AG09309 (cell line): ENCODE measurements around the gene SLC25A27.
A peak's percentile ranks its signal among the peaks of the same experiment; 100 is the strongest.

ENCODE experiments used
- DNase-seq: peaks from one replicate; pipeline ENCODE4 v3.0.0-alpha.2; 2010; ENCODE audit warnings: low read depth
- H3K4me3 ChIP-seq: 2 replicates; pipeline ENCODE4 v1.5.1; 2011; ENCODE audit warnings: mild to moderate bottlenecking, low read depth, low read length, moderate library complexity; ENCODE audit not compliant: control insufficient read depth
- CTCF ChIP-seq: IDR thresholded peaks from 2 replicates; pipeline ENCODE4 v1.5.1; 2011; ENCODE audit warnings: mild to moderate bottlenecking, low read depth, low read length, inconsistent platforms; ENCODE audit not compliant: insufficient read depth, control insufficient read depth; ENCODE audit errors: missing control alignments

Gene SLC25A27

DNA sequence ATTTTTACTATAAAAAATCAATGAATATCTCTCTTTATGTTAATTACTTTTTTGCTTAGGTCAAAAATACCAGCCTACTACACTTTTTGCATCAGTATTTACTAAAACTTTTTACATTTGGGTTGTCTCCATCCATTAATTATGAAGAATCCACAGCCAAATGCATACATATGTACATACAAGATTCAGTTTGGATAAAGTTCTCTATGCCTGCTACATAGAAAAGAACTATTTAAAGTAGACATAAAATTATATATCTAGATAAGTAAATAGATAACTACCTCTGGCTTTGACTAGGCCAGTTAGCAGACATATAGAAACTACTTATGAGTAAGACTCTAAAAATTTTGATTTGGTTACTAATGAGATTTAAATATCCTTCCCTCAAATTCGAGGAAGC is 47.2 kb downstream of the SLC25A27 start:
- H3K4me3 ChIP-seq = no peak overlapping the region
- no peak for DNase-seq
- no peak for TF ChIP-seq CTCF

DNA sequence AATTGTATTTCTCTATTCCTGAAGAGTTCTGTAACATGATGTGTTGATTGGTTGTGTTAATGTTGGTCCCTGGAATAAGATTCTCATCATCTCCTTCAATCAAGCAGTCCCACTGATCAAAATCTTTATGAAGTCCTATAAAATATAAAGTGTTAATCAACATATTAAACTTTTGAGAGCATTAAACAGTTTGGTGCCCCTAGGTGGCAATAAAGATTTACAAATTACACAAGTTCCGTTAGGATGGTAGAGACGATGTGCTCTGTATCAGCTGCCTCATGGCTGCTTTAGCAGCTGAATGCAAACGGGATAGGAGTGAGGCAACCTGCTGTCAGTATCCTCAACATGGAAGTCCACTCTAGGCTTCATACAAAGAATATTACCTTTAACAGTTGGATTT is 51.8 kb downstream of the SLC25A27 start:
- no peak for DNase-seq
- TF ChIP-seq CTCF = peak; percentile 3
- no peak overlapping the region for H3K4me3 ChIP-seq

DNA sequence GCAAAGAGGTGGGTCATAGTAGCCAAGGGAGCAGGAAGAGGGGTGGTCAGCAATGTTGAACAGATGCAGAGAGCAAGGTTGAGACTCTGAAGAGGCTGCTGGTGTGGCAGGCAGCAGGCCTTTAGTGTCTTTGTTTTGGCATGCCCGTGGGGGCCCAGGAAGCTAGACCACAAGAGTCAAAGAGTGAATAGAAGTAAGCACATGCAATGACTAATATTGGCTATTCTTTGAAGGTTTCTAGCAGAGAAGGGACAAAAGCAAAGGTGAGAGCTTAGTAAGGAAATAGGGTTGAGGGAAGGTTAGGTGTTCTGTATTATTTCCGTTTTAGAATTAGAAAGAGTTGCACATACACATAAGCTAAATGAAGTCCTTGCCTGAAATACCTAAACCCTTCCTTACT is 53.7 kb downstream of the SLC25A27 start:
- TF ChIP-seq CTCF = no peak
- no peak for DNase-seq
- H3K4me3 ChIP-seq = no peak overlapping the region

DNA sequence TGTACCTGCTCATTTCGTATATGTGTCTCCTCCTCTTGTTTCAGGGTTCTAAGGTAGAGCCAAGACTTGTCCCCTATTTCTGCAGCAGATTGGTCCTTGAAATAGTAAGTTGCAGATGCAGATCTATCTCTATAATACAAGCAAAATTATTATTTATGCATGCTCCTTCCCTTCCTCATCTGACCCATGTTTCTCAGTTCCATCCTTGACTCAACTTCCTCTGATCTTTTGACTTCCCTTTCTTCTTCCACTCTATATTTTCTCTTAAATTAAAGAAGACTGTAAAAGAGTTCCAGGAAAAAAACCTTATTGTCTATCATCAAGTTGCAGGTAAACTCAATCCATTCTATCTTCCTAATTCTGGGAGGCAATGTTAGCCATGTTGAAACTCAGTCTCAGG is 58.7 kb downstream of the SLC25A27 start:
- DNase-seq = no peak
- no peak for TF ChIP-seq CTCF
- no peak overlapping the region for H3K4me3 ChIP-seq

DNA sequence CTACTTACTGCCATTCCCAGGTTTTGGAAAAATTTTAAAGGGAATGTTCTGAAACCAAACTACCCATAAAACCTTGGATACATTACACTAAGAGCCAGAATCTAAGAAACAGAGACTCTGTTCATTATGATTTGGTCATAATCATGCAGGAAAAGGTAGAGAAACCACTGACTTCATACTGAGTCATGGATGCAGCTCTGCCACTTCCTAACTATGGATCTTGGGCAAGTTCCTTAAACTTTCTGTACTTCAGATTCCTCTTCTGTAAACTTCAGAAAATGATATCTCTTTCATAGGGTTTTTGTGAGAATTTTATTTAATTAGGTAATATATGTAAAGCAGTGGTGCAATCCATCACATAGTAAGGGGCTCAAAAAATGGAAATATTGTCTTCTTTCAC is 62.4 kb downstream of the SLC25A27 start:
- TF ChIP-seq CTCF = no peak
- no peak for DNase-seq
- H3K4me3 ChIP-seq = no peak overlapping the region

- TF ChIP-seq CTCF = no peak
- DNase-seq = no peak
- no peak overlapping the region for H3K4me3 ChIP-seq
Observed at GRCh38 chr6:46719099-46719498, 66.3 kb downstream of the SLC25A27 start.

DNA sequence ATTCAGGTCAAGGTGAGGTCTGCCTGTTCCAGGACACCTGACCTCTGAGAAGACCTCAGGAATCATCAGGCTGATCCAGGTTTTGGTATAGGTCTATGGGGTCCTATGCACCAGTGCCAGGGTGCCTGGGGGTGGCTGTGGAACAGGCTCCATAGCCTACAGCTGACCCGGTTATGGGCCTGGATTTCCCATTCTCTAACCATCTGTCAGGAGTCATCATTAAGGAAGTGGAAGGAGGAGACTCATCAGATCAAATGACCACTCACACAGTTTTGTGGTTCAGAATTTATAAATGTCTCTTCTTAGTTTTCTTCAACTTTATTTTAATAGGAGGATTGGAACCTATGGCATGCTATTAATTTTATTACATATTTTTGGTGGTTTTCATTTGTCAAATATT is 67.6 kb downstream of the SLC25A27 start:
- no peak for DNase-seq
- no peak for TF ChIP-seq CTCF
- no peak overlapping the region for H3K4me3 ChIP-seq
